Fibroblast of mammary gland (primary cell): ENCODE measurements around the gene DIP2C.

Experiments
- DNase-seq: peaks from one replicate; pipeline ENCODE4 v3.0.0-alpha.2; 2010; ENCODE audit warnings: low read depth
- H3K4me3 ChIP-seq: 2 replicates; pipeline ENCODE4 v1.5.1; 2011; ENCODE audit warnings: low read depth, mild to moderate bottlenecking, low read length, moderate library complexity; ENCODE audit not compliant: control insufficient read depth
- TF ChIP-seq, protein P1 (sequence below): conservative IDR thresholded peaks from 2 replicates; pipeline ENCODE4 v1.5.1; 2011; ENCODE audit warnings: low read depth, low read length, inconsistent platforms; ENCODE audit not compliant: control insufficient read depth, insufficient read depth

The DIP2C gene

DNA sequence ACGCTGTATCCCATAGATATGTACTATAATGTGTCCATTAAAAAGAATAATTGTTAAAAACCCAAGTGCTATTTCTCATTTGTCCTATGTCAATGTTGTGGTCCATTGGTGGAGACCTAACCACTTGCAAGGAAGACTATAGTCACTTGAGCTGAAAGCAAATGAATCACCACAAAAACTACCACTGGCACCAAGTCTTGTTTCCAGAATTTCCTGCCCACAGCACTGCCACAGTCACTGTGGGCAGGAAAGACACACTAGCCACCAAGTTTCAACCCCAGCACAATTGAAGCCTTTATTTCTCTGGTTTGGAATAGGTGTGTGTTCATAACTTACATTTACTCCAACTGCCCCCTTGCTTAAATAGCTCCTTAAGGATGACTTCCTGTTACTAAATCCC lies 12.4 kb downstream of the DIP2C start:
- no peak for DNase-seq
- TF ChIP-seq, protein P1, sequence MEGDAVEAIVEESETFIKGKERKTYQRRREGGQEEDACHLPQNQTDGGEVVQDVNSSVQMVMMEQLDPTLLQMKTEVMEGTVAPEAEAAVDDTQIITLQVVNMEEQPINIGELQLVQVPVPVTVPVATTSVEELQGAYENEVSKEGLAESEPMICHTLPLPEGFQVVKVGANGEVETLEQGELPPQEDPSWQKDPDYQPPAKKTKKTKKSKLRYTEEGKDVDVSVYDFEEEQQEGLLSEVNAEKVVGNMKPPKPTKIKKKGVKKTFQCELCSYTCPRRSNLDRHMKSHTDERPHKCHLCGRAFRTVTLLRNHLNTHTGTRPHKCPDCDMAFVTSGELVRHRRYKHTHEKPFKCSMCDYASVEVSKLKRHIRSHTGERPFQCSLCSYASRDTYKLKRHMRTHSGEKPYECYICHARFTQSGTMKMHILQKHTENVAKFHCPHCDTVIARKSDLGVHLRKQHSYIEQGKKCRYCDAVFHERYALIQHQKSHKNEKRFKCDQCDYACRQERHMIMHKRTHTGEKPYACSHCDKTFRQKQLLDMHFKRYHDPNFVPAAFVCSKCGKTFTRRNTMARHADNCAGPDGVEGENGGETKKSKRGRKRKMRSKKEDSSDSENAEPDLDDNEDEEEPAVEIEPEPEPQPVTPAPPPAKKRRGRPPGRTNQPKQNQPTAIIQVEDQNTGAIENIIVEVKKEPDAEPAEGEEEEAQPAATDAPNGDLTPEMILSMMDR = no peak
- H3K4me3 ChIP-seq = no peak overlapping the region

DNA sequence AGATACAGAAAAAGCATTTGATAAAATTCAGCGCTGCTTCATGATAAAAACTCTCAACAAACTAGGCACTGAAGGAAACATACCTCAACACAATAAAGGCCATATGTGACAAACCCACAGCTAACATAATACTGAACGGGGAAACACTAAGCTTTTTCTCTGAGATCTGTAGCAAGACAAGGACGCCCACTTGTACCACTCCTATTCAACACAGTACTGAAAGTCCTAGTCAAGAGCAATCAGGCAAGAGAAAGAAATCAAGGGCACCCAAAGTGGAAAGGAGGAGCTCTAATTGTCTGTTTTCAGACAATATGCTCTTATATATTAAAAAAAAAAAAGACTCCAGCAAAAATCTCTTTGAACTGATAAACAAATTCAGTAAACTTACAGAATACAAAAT lies 13.3 kb downstream of the DIP2C start:
- no peak for DNase-seq
- H3K4me3 ChIP-seq = no peak overlapping the region
- TF ChIP-seq, protein P1 = no peak

DNA sequence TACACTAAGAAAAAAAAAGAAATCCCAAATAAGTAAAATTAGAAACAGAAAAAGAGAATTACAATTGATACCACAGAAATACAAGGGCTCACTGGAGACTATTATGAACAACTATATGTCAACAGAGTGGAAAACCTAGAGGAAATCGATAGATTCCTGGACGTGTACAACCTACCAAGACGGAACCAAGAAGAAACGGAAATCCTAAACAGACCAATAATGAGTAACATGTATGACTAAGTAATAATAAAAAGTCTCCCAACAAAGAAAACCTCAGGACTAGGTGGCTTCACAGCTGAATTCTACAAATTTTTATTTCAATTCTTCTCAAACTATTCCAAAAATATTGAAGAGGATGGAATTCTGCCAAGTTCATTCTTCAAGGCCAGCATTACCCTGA lies 13.9 kb downstream of the DIP2C start:
- TF ChIP-seq, protein P1 = no peak
- no peak overlapping the region for H3K4me3 ChIP-seq
- peak; percentile 35 for DNase-seq

DNA sequence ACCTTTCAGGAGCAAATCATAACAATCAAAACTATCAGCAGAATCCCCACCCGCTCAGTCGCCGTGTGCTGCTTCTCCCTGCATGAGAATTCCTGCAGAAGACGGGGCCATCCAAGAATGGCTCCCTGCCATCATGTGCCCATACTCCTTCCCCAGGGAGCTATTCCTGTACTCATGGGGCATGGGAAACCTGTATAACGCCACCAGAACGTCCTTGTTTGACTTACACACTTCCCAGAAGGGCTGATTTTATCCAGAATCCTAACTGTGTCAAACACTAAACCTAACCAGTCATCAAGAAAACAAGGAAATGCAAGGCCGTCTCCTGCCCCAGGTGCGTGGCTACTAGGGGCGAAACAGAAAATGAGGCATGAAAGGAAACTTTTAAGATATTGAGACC lies 16.0 kb downstream of the DIP2C start:
- H3K4me3 ChIP-seq = no peak overlapping the region
- DNase-seq = no peak
- TF ChIP-seq, protein P1 = no peak

DNA sequence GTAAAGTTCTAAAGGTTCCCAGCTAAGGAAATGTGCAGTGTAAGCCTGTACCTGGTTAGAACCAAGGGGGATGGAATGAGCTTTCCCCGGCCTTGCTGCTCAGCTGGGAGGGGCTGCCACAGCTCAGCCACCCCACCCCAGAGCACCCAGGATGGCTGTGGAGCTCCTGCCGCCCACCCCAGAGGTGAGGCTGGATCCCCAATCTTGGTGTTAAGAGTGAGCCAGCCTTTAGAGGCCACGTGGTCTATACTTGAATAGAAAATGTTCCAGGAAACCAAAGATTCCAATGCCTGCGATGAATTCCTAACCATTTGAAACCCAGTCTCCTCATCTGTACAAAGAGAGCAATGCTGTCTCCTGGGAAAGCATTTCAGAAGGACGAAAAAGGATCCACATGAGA lies 16.5 kb downstream of the DIP2C start:
- DNase-seq = no peak
- TF ChIP-seq, protein P1 = no peak
- H3K4me3 ChIP-seq = no peak overlapping the region

DNA sequence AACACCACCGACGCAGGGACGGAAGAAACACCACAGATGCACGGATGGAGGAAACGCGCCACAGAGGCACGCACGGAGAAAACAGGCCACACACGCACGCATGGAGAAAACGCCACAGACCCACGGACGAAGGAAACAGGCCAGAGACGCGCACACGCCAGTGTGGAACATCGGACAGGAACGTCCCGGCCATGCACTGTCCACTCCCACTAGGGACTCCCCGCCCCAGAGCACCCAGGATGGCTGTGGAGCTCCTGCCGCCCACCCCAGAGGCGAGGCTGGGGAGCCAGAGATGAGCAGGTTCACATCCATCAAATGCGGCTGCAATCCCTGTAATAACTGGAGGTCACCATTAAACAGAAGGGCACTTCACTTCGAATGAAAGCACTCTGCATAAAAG lies 17.3 kb downstream of the DIP2C start:
- TF ChIP-seq, protein P1 = no peak
- no peak overlapping the region for H3K4me3 ChIP-seq
- DNase-seq = no peak

DNA sequence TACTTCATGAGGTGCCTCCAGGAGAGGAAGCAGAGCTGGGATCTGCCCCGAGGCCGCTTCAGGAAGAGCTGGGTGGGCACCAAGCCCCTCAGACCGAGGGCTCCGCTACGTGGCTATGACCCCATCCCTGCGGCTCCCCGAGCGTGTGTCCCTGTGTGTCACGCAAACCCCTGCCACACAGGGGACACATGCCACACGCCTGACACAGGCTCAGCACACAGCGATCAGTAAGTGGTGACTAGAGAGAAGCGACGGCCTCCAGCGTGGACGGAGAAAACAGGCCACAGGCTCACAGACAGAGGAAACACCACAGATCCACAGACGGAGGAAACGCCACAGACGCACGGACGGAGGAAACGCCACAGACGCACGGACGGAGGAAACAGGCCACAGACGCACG lies 18.5 kb downstream of the DIP2C start:
- DNase-seq = no peak
- TF ChIP-seq, protein P1 = no peak
- H3K4me3 ChIP-seq = no peak overlapping the region
